ENCODE data around the gene CEP97.

The CEP97 gene

DNA sequence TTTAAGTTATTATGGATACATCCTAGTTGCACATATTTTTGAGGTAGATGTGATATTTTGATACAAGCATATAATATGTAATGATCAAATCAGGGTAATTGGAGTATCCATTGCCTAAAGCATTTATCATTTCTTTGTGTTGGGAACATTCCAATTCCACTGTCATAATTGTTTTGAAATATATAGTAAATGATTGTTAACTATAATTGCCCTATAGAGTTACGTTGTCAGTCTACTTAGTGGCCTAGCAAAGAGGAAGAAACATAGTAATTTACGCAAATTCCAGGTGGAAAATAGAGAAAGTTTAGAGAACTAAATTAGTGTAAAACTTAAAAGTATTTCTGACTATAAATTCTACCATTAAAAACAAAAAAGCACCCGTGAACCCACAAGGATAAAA, 79.5 kb downstream of the CEP97 start:
- H3K4me1 ChIP-seq (ENCODE audit: insufficient read depth, low read length), result peaks cover 12% of the 10 kb centered on the region
- no peak overlapping the region for H3K27ac ChIP-seq (ENCODE audit: low read depth, low read length)
- WGBS, result 92% methylated on average over 3 of the region's 3 CpGs
- H3K9ac ChIP-seq (ENCODE audit: low read depth, low read length), result no peak overlapping the region
- peaks cover 37% of the 10 kb centered on the region for H3K36me3 ChIP-seq (ENCODE audit: insufficient read depth, low read length)
- H3K4me3 ChIP-seq (ENCODE audit: low read length), result no peak overlapping the region
- no peaks in the 10 kb centered on the region for H3K9me3 ChIP-seq (ENCODE audit: insufficient read depth, low read depth, low read length)
- no peaks in the 10 kb centered on the region for H3K27me3 ChIP-seq (ENCODE audit: insufficient read depth, low read length)

DNA sequence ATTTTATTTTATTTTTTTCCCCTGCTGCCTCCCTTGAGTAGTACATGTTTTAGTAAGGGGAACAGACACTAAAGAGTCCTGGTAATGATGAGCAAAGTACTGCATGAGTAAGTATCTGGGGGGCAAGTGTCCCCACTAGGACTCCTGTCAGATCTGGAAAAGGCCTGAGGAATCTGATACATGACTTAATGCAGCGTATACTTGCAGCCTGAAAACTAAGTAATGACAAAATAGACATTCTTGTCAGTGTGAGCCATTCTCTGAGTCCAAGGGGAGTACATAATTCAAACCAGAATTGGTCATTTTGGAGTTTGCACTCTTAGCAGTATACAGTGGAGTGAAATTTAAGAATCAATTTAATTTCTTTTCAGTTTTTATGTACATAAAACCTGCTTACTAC, 82.1 kb downstream of the CEP97 start:
- H3K27ac ChIP-seq (ENCODE audit: low read depth, low read length), result no peak overlapping the region
- no peak overlapping the region for H3K9ac ChIP-seq (ENCODE audit: low read depth, low read length)
- peaks cover 32% of the 10 kb centered on the region for H3K36me3 ChIP-seq (ENCODE audit: insufficient read depth, low read length)
- H3K27me3 ChIP-seq (ENCODE audit: insufficient read depth, low read length), result no peaks in the 10 kb centered on the region
- no peaks in the 10 kb centered on the region for H3K9me3 ChIP-seq (ENCODE audit: insufficient read depth, low read depth, low read length)
- 100% methylated on average over 1 of the region's 1 CpG for WGBS
- no peak overlapping the region for H3K4me3 ChIP-seq (ENCODE audit: low read length)
- no peaks in the 10 kb centered on the region; the same call in 1 of the 2 replicates for H3K4me1 ChIP-seq (ENCODE audit: insufficient read depth, low read length)

DNA sequence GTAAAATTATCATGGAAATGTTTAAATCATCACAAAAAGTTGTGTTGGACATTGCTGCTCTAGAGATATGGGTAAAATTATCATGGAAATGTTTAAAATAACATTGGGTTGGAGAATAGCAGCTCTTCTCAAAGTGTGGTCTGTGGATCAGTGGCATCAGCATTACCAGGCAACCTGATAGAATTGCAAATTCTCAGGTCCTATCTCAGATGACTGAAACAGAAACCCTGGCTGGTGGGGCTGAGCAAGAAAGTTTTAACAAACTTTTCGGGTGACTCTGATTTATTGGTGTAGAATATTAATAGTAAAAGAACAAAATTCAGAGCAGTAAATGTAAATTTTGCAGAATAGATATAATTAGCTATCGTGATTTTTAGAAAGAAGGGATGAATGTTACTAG, 83.5 kb downstream of the CEP97 start:
- H3K27ac ChIP-seq (ENCODE audit: low read depth, low read length), result no peak overlapping the region
- H3K4me1 ChIP-seq (ENCODE audit: insufficient read depth, low read length), result no peaks in the 10 kb centered on the region; the same call in 1 of the 2 replicates
- H3K27me3 ChIP-seq (ENCODE audit: insufficient read depth, low read length), result no peaks in the 10 kb centered on the region
- WGBS, result 97% methylated on average over 2 of the region's 2 CpGs
- H3K36me3 ChIP-seq (ENCODE audit: insufficient read depth, low read length), result peaks cover 18% of the 10 kb centered on the region
- no peak overlapping the region for H3K4me3 ChIP-seq (ENCODE audit: low read length)
- H3K9ac ChIP-seq (ENCODE audit: low read depth, low read length), result no peak overlapping the region
- H3K9me3 ChIP-seq (ENCODE audit: insufficient read depth, low read depth, low read length), result no peaks in the 10 kb centered on the region

DNA sequence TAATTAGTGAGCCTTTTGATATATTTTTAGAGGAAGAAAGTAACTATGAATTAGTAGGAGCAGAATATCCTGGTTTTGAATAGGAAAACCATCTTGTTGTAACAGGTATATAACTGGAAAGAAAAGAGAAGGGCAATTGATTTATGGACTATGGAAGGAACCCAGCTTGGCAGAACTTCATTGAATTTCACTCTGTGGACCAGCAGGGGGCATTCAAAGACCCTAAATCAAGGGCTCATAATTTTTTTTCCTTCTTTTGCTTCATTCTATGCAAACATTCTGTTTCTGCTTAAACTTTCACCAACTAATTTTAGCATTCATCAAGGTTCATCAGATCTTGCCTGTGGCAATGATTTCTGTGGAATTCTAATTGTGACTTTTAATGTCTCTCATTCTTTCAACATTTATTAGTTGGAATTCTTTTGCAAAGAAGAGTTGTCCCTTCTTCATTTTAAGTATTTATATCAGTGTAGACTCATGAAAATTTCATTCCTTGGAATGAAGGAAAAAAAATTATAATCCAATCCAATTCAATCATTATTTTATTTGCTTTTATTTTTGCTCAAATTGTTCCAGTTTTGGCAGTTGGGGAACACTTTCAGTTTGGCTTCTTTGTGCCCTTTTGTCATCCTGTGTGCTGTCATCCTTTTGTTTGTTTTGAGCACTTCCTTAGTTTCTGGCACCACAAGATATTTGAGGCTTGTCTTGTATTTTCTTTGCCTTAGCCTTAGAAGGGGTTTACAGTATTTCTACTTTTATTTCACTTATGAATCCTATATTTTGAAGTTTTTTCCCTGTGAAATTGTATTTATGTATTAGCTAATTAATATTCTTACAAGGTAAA, 85.0 kb downstream of the CEP97 start:
- H3K27ac ChIP-seq (ENCODE audit: low read depth, low read length), result no peak overlapping the region
- H3K36me3 ChIP-seq (ENCODE audit: insufficient read depth, low read length), result peaks cover 7% of the 10 kb centered on the region; the same call in 1 of the 2 replicates
- H3K9ac ChIP-seq (ENCODE audit: low read depth, low read length), result no peak overlapping the region
- no peaks in the 10 kb centered on the region; the same call in 1 of the 2 replicates for H3K4me1 ChIP-seq (ENCODE audit: insufficient read depth, low read length)
- no peaks in the 10 kb centered on the region for H3K9me3 ChIP-seq (ENCODE audit: insufficient read depth, low read depth, low read length)
- no peak overlapping the region for H3K4me3 ChIP-seq (ENCODE audit: low read length)
- H3K27me3 ChIP-seq (ENCODE audit: insufficient read depth, low read length), result no peaks in the 10 kb centered on the region

DNA sequence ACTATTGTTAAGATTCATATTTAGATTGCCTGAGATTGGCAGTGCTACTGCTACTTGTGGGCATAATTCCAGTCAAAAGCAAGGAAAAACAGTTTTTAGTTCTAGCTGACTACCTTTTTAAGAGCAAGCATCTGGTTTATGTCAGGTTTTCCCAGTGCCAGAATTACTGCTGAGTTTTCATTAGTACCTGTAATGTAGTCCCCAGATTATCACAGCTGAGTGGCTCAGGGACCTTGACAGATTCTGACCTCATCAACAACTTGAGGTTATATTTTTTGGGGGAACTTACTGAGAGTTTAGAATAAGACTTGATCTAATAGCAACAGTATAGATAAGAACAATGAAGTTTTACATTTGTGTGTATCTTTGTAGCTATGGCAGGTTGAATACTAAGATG, 85.6 kb downstream of the CEP97 start:
- Histone ChIP-seq H3K4me1 (ENCODE audit: insufficient read depth, low read length) (no peaks in the 10 kb centered on the region; the same call in 1 of the 2 replicates), H3K4me3 (ENCODE audit: low read length) (no peak overlapping the region), H3K9me3 (ENCODE audit: insufficient read depth, low read depth, low read length) (no peaks in the 10 kb centered on the region), H3K27me3 (ENCODE audit: insufficient read depth, low read length) (no peaks in the 10 kb centered on the region), H3K36me3 (ENCODE audit: insufficient read depth, low read length) (0 out of 2 replicates have a peak, but pooled peaks cover 7% of the 10 kb centered on the region), H3K9ac (ENCODE audit: low read depth, low read length) (no peak overlapping the region), H3K27ac (ENCODE audit: low read depth, low read length) (no peak overlapping the region)

DNA sequence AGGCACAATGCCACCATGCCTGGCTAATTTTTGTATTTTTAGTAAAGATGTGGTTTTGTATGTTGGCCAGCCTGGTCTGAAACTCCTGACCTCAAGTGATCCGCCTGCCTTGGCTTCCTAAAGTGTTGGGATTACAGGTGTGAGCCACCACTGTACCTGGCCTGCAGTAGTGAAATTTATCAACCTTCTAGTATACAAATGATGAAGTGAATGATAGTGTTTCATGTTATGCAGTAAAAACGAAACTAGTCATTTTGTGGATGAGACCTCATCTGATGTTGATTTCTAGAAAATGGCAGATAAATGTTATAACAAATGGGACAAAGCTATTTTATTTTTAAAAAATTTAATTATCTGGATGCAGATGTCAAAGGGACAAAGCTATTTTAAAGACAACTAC, 87.5 kb downstream of the CEP97 start:
- H3K4me3 ChIP-seq (ENCODE audit: low read length), result no peak overlapping the region
- H3K36me3 ChIP-seq (ENCODE audit: insufficient read depth, low read length), result peaks cover 4% of the 10 kb centered on the region; the same call in 1 of the 2 replicates
- no peak overlapping the region for H3K9ac ChIP-seq (ENCODE audit: low read depth, low read length)
- H3K27me3 ChIP-seq (ENCODE audit: insufficient read depth, low read length), result no peaks in the 10 kb centered on the region
- H3K27ac ChIP-seq (ENCODE audit: low read depth, low read length), result no peak overlapping the region
- H3K4me1 ChIP-seq (ENCODE audit: insufficient read depth, low read length), result no peaks in the 10 kb centered on the region; the same call in 1 of the 2 replicates
- 93% methylated on average over 2 of the region's 2 CpGs for WGBS
- H3K9me3 ChIP-seq (ENCODE audit: insufficient read depth, low read depth, low read length), result no peaks in the 10 kb centered on the region

GRCh38 chr3:101812895-101813294, 88.5 kb downstream of the CEP97 start:
- H3K27ac ChIP-seq (ENCODE audit: low read depth, low read length), result no peak overlapping the region
- no peaks in the 10 kb centered on the region; the same call in 1 of the 2 replicates for H3K4me1 ChIP-seq (ENCODE audit: insufficient read depth, low read length)
- H3K9me3 ChIP-seq (ENCODE audit: insufficient read depth, low read depth, low read length), result no peaks in the 10 kb centered on the region
- H3K27me3 ChIP-seq (ENCODE audit: insufficient read depth, low read length), result no peaks in the 10 kb centered on the region
- H3K9ac ChIP-seq (ENCODE audit: low read depth, low read length), result no peak overlapping the region
- peaks cover 10% of the 10 kb centered on the region; the same call in 1 of the 2 replicates for H3K36me3 ChIP-seq (ENCODE audit: insufficient read depth, low read length)
- no peak overlapping the region for H3K4me3 ChIP-seq (ENCODE audit: low read length)

DNA sequence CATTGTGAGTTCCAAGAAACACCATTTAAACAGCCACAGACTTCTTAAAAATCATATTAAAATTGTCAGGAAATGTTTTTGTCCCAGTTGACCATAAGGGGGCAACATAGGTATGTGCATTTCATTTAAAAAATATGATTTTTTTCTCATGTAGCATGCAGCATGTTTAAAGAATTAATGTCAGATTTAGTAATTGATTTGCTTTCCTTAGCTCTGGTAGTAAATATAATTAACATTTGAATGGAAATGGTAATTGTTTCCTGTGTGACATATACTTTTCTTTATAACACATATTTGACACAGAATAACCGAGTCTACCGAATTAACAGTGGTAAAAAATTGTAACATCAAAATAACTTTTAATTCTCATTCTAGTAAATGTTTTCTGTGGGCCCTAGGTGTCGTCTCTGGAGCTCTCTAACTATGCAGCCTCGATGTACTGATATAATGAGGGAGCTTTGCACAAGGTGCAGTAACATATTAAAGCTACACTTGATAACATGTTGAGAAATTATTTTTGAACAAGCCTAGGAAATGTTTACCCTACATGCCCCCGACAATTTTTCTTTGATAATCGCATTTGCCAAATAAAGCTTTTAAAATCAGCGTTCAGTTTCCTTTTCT, 89.5 kb downstream of the CEP97 start:
- no peaks in the 10 kb centered on the region for H3K27me3 ChIP-seq (ENCODE audit: insufficient read depth, low read length)
- no peak overlapping the region for H3K27ac ChIP-seq (ENCODE audit: low read depth, low read length)
- H3K36me3 ChIP-seq (ENCODE audit: insufficient read depth, low read length), result peaks cover 10% of the 10 kb centered on the region; the same call in 1 of the 2 replicates
- H3K9ac ChIP-seq (ENCODE audit: low read depth, low read length), result no peak overlapping the region
- no peaks in the 10 kb centered on the region; the same call in 1 of the 2 replicates for H3K4me1 ChIP-seq (ENCODE audit: insufficient read depth, low read length)
- WGBS, result 94% methylated on average over 5 of the region's 7 CpGs
- H3K4me3 ChIP-seq (ENCODE audit: low read length), result no peak overlapping the region
- no peaks in the 10 kb centered on the region for H3K9me3 ChIP-seq (ENCODE audit: insufficient read depth, low read depth, low read length)

DNA sequence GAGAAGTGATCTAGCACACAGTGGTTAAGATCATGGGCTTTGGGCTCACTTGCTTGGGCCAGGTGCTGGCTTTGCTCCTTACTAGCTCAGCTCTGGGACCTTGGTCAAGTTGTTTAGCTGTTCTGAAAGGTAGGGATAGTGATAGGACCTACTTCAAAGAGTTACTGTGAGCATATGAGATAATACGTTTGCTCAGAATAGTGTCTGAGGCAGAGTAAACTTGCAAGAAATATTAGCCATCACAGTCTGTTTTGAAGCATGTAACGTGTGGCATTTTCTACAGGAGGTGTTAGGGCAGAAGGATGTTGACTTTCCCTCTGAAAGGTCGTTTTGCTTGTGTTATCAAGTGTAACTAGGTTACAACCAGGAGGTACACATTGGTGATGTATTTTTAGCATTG, 90.4 kb downstream of the CEP97 start:
- no peaks in the 10 kb centered on the region for H3K27me3 ChIP-seq (ENCODE audit: insufficient read depth, low read length)
- H3K9ac ChIP-seq (ENCODE audit: low read depth, low read length), result no peak overlapping the region
- no peak overlapping the region for H3K4me3 ChIP-seq (ENCODE audit: low read length)
- WGBS, result 82% methylated on average over 3 of the region's 3 CpGs
- no peak overlapping the region for H3K27ac ChIP-seq (ENCODE audit: low read depth, low read length)
- H3K9me3 ChIP-seq (ENCODE audit: insufficient read depth, low read depth, low read length), result no peaks in the 10 kb centered on the region
- peaks cover 10% of the 10 kb centered on the region; the same call in 1 of the 2 replicates for H3K36me3 ChIP-seq (ENCODE audit: insufficient read depth, low read length)
- no peaks in the 10 kb centered on the region for H3K4me1 ChIP-seq (ENCODE audit: insufficient read depth, low read length)

- Histone ChIP-seq H3K9me3 (ENCODE audit: insufficient read depth, low read depth, low read length) (no peaks in the 10 kb centered on the region), H3K9ac (ENCODE audit: low read depth, low read length) (no peak overlapping the region), H3K4me1 (ENCODE audit: insufficient read depth, low read length) (no peaks in the 10 kb centered on the region), H3K27me3 (ENCODE audit: insufficient read depth, low read length) (no peaks in the 10 kb centered on the region), H3K27ac (ENCODE audit: low read depth, low read length) (no peak overlapping the region), H3K36me3 (ENCODE audit: insufficient read depth, low read length) (peaks cover 13% of the 10 kb centered on the region), H3K4me3 (ENCODE audit: low read length) (no peak overlapping the region)
- 95% methylated on average over 4 of the region's 4 CpGs for WGBS
Measured at GRCh38 chr3:101816215-101817149, 92.1 kb downstream of the CEP97 start.

- WGBS, result 96% methylated on average over 5 of the region's 5 CpGs
- H3K4me3 ChIP-seq (ENCODE audit: low read length), result no peak overlapping the region
- no peaks in the 10 kb centered on the region for H3K27me3 ChIP-seq (ENCODE audit: insufficient read depth, low read length)
- no peak overlapping the region for H3K27ac ChIP-seq (ENCODE audit: low read depth, low read length)
- H3K9me3 ChIP-seq (ENCODE audit: insufficient read depth, low read depth, low read length), result no peaks in the 10 kb centered on the region
- H3K9ac ChIP-seq (ENCODE audit: low read depth, low read length), result no peak overlapping the region
- no peaks in the 10 kb centered on the region for H3K4me1 ChIP-seq (ENCODE audit: insufficient read depth, low read length)
- H3K36me3 ChIP-seq (ENCODE audit: insufficient read depth, low read length), result peaks cover 21% of the 10 kb centered on the region
Measured at GRCh38 chr3:101817992-101818391, 93.6 kb downstream of the CEP97 start.
